ENCODE results near the gene BCO2.

The BCO2 gene

GRCh38 chr11:112241486-112241885 lies 66.2 kb downstream of the BCO2 start:
- DNase-seq (ENCODE audit: low spot score) (no peak), FAIRE-seq (no peak)

- FAIRE-seq: no peak
These were observed 71.9 kb downstream of the BCO2 start for GRCh38 chr11:112247201-112247600.

GRCh38 chr11:112248201-112248600 lies 72.9 kb downstream of the BCO2 start:
- FAIRE-seq (no peak), DNase-seq (ENCODE audit: low spot score) (no peak)

More at GRCh38 chr11:112247201-112247600, 71.9 kb downstream of the BCO2 start:
- DNase-seq (ENCODE audit: low spot score): no peak

- FAIRE-seq: no peak
These were observed 74.7 kb downstream of the BCO2 start for GRCh38 chr11:112249871-112250610.

GRCh38 chr11:112253605-112254242 lies 78.4 kb downstream of the BCO2 start:
- peak; percentile 30 for FAIRE-seq

More at GRCh38 chr11:112249871-112250610, 74.7 kb downstream of the BCO2 start:
- no peak for DNase-seq (ENCODE audit: low spot score)

GRCh38 chr11:112255067-112255720 lies 79.9 kb downstream of the BCO2 start:
- FAIRE-seq (no peak), DNase-seq (ENCODE audit: low spot score) (peak; percentile 58)

More at GRCh38 chr11:112253605-112254242, 78.4 kb downstream of the BCO2 start:
- no peak for DNase-seq (ENCODE audit: low spot score)

- DNase-seq (ENCODE audit: low spot score) (no peak), FAIRE-seq (no peak)
These were observed 85.2 kb downstream of the BCO2 start, which contains the start of gene PLET1 for GRCh38 chr11:112260490-112260889. Gene PLET1 (minus strand): TSS chr11:112260860. CDS start chr11:112260589, 271 bp downstream.

- DNase-seq (ENCODE audit: low spot score) (no peak), FAIRE-seq (no peak)
These were observed 90.5 kb downstream of the BCO2 start for GRCh38 chr11:112265659-112266409.

- FAIRE-seq (no peak), DNase-seq (ENCODE audit: low spot score) (no peak)
These were observed 91.1 kb downstream of the BCO2 start for GRCh38 chr11:112266410-112266778.

- DNase-seq (ENCODE audit: low spot score): no peak
- no peak for FAIRE-seq
These were observed 91.9 kb downstream of the BCO2 start for GRCh38 chr11:112267188-112267591.

GRCh38 chr11:112268406-112268805 lies 93.1 kb downstream of the BCO2 start:
- FAIRE-seq: no peak

More at GRCh38 chr11:112268406-112268805, 93.1 kb downstream of the BCO2 start:
- DNase-seq (ENCODE audit: low spot score): no peak

All from urothelium cell line (cell line).